Fibroblast of pulmonary artery (primary cell): ENCODE measurements around the gene WSCD1.
A peak's percentile ranks its signal among the peaks of the same experiment; 100 is the strongest.

Experiments
- DNase-seq: peaks from one replicate; pipeline ENCODE4 v3.0.0-alpha.2; 2010; ENCODE audit warnings: low read depth
- H3K4me3 ChIP-seq: replicated peaks from 2 replicates; pipeline ENCODE4 v1.5.1; 2011; ENCODE audit warnings: low read depth, mild to moderate bottlenecking, control low read depth, low read length, moderate library complexity
- TF ChIP-seq, protein P1 (sequence below): IDR thresholded peaks from 2 replicates; pipeline ENCODE4 v1.5.1; 2011; ENCODE audit warnings: mild to moderate bottlenecking, control low read depth, low read length, inconsistent platforms; ENCODE audit errors: missing control alignments

The WSCD1 gene

DNA sequence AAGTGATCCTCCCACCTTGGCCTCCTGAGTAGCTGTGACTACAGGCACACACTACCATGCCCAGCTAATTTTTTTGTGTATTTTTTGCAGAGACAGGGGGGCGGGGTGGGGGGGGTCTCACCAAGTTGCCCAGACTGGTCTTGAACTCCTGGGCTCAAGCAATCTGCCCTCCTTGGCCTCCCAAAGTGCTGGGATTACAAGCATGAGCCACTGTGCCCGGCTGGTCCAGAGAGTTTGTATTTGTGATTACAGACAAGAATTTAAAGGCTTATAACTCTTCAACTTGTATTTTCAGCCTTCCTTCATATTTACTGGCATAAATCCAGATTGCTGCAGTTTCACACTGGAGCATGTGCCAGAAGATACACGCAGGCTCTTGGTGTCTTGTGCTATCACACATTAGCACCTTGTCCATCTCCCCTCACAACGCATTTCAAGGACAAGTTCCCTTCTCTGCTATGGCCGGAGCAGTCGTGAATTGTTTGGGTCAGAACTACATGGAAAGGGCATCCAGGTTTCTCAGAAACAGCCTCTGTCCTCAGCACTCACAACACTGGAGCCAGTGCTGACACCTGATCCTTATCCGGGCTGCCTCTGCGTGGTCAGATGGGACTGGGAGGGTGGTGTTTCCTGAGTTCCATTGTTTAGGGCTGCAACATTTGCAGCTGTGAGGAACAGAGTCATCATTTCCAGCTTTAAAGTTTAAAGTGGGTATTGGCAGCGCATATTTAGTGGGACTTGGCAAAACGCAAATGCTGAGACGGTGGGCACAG lies 28.1 kb downstream of the WSCD1 start:
- TF ChIP-seq, protein P1, sequence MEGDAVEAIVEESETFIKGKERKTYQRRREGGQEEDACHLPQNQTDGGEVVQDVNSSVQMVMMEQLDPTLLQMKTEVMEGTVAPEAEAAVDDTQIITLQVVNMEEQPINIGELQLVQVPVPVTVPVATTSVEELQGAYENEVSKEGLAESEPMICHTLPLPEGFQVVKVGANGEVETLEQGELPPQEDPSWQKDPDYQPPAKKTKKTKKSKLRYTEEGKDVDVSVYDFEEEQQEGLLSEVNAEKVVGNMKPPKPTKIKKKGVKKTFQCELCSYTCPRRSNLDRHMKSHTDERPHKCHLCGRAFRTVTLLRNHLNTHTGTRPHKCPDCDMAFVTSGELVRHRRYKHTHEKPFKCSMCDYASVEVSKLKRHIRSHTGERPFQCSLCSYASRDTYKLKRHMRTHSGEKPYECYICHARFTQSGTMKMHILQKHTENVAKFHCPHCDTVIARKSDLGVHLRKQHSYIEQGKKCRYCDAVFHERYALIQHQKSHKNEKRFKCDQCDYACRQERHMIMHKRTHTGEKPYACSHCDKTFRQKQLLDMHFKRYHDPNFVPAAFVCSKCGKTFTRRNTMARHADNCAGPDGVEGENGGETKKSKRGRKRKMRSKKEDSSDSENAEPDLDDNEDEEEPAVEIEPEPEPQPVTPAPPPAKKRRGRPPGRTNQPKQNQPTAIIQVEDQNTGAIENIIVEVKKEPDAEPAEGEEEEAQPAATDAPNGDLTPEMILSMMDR: no peak
- DNase-seq: peak; percentile 7
- no peak overlapping the region for H3K4me3 ChIP-seq

DNA sequence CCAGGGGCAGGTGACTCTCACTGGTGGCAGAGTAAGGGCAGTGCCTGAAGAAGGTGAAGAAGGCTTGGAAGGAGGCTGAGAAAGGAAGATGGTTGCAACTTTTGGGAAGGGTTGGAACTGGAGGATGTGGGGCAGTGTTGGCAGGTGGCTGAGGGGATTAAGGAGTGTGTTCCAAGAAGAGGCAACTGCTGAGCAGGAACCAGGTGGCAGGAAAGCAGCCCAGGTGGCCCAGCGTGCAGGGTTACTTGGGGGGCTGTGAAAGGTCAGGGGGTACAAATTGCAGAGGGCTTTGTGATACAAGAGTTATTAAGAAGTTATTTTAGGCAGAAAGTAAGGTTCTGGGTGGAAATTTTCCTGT lies 28.6 kb downstream of the WSCD1 start:
- H3K4me3 ChIP-seq: no peak overlapping the region
- DNase-seq: no peak
- TF ChIP-seq, protein P1: no peak

DNA sequence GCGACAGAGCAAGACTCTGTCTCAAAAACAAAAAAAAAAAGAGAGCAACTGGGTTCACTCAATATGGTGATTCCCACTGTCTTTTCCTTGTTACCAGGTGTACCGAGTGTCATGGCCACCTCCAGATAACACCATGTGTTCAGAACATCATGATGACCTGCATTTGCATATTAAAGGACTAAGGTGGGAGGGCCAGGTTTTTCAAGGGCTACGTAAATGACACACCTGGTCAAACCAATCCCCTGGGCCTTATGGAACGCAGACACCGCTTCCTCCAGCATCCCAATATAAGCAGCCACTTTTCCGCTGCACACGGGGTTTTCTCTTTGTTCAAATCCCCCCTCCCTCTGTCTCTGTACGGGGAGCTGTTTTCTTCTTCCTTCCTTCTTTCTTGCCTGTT lies 29.3 kb downstream of the WSCD1 start:
- TF ChIP-seq, protein P1: no peak
- DNase-seq: no peak
- H3K4me3 ChIP-seq: no peak overlapping the region

DNA sequence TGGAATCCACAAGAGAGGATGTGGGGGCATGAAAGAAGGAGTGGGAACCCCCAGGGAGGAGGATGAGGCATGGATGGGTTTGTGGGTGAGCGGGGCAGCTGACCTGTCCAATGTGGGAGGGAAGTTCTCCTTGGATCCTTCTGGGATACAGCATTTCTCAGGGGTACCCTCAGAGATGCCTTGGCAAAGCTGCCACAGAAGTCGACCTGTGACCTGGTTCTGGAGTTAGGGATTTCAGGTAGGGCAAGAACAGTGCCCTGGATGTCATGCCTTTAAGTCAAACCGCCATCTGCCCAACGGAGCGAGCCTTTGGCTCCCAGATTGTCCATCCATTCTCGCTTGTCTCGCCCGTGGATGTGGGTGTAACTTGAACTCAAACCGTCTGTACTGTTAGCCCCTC lies 30.0 kb downstream of the WSCD1 start:
- TF ChIP-seq, protein P1: no peak
- DNase-seq: no peak
- H3K4me3 ChIP-seq: no peak overlapping the region

DNA sequence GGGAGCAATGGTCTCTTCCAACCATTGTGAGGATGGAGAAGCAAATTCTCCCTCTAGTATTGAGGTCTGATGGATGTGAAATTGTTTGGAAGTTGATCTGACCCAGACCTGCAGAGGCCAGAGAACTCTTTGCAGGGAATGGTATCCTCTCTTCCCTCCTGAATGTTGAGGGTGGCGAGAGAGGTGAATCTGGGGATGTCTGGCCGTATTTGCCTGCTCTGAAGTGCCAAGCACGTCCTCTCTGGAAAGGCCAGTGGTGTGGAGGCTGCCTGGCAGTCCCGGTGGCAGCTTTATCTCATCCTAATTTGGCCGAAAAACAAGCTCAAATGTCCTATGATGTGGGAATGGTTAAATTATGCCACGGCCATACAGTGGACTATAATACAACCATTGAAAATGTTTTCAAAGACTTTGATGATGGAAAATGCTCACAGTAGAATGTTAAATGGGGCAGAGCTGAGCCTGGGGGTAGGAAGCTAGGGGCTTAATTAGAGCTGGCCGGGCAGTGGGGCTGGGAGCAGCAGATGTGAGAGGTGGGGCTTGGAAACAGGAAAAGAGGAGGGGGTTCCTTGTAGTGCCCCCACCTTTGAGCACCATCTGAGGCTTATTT lies 30.8 kb downstream of the WSCD1 start:
- H3K4me3 ChIP-seq: no peak overlapping the region
- no peak for DNase-seq
- TF ChIP-seq, protein P1: no peak

DNA sequence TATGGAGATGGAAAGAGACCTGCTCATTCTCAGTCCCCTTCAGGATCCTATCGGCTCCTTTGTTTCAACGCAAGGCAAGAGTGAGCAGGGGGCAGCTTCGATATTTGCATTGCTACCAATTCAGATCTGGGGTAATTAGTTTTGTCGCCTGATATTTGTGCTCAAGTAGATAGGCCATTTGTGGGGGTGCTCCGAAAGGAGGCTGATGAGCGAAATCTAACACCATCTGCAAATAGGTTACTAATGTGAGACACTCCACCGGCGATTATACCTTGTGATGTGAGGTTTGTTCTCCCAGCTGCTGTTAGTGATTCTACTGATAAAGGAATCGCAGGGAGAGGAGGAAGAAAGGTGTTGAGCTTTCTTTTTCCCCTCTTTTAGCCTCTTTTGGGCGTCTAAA lies 31.5 kb downstream of the WSCD1 start:
- TF ChIP-seq, protein P1: no peak
- DNase-seq: no peak
- no peak overlapping the region for H3K4me3 ChIP-seq

DNA sequence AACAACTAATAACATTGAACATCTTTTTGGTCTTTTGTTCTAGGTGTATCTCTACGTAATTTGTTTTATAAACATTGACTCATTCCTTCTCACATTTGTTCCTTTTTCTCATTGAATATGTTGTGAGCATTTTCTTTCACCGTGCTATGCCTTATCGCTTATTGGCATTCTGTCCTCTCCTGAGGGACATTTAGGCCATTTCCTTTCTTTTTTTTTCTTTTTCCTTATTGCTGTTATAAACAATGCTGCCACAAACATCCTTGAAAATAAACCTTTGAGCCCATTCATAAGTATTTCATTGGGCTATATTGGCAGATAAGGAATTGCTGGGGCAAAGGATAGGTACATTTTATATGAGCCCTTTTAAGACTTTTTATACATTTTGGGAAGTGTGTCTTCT lies 32.4 kb downstream of the WSCD1 start:
- H3K4me3 ChIP-seq: no peak overlapping the region
- no peak for DNase-seq
- TF ChIP-seq, protein P1: no peak
